Nephron (organoid): ENCODE results near the gene ATG4B.

Experiments used
- H3K27ac Mint-ChIP-seq, 3 experiments: 2 replicates each; pipeline ENCODE4 v1.8.0; 2020; ENCODE audit warnings: mixed read lengths in 3 of 3, mild to moderate bottlenecking in 2 of 3, moderate library complexity in 1 of 3
- H3K27me3 Mint-ChIP-seq: 2 replicates; pipeline ENCODE4 v1.8.0; 2021; ENCODE audit warnings: low read depth, mild to moderate bottlenecking, moderate library complexity, mixed read lengths
- H3K36me3 Mint-ChIP-seq: 2 replicates; pipeline ENCODE4 v1.8.0; 2020; ENCODE audit warnings: low read depth, mixed read lengths
- H3K4me1 Mint-ChIP-seq: 2 replicates; pipeline ENCODE4 v1.8.0; 2020; ENCODE audit warnings: mixed read lengths
- H3K4me3 Mint-ChIP-seq, 3 experiments: 2 replicates each; pipeline ENCODE4 v1.8.0; 2020; ENCODE audit warnings: mild to moderate bottlenecking in 3 of 3, mixed read lengths in 3 of 3, moderate library complexity in 2 of 3
- H3K9me3 Mint-ChIP-seq: 2 replicates; pipeline ENCODE4 v1.8.0; 2020; ENCODE audit warnings: mixed read lengths
- CTCF ChIP-seq, 3 experiments: fragments of 200-600 bp; sonication (generic); IDR thresholded peaks; one replicate each; pipeline ENCODE4 v1.5.0; 2021; ENCODE audit warnings: antibody characterized with exemption in 3 of 3; ENCODE audit not compliant: unreplicated experiment in 3 of 3

The ATG4B gene

GRCh38 chr2:241668839-241669238 is 31.3 kb downstream of the ATG4B start:
- Mint-ChIP-seq H3K27ac (no peak overlapping the region), H3K36me3 (peaks cover 39% of the 10 kb centered on the region), H3K4me1 (peaks cover 18% of the 10 kb centered on the region), H3K9me3 (no peaks in the 10 kb centered on the region), H3K27me3 (no peaks in the 10 kb centered on the region), H3K4me3 (no peak overlapping the region)
- TF ChIP-seq CTCF (IDR thresholded peaks at IDR 0.05; ENCODE audit: unreplicated experiment in 3 of 3) = no peak

GRCh38 chr2:241670333-241671110 is 33.0 kb downstream of the ATG4B start:
- peaks cover 12% of the 10 kb centered on the region for H3K4me1 Mint-ChIP-seq
- no peaks in the 10 kb centered on the region for H3K9me3 Mint-ChIP-seq
- H3K27ac Mint-ChIP-seq = no peak overlapping the region
- H3K36me3 Mint-ChIP-seq = peaks cover 35% of the 10 kb centered on the region
- H3K4me3 Mint-ChIP-seq = no peak overlapping the region
- H3K27me3 Mint-ChIP-seq = no peaks in the 10 kb centered on the region
- TF ChIP-seq CTCF (IDR thresholded peaks at IDR 0.05; ENCODE audit: unreplicated experiment in 3 of 3) = no peak

DNA sequence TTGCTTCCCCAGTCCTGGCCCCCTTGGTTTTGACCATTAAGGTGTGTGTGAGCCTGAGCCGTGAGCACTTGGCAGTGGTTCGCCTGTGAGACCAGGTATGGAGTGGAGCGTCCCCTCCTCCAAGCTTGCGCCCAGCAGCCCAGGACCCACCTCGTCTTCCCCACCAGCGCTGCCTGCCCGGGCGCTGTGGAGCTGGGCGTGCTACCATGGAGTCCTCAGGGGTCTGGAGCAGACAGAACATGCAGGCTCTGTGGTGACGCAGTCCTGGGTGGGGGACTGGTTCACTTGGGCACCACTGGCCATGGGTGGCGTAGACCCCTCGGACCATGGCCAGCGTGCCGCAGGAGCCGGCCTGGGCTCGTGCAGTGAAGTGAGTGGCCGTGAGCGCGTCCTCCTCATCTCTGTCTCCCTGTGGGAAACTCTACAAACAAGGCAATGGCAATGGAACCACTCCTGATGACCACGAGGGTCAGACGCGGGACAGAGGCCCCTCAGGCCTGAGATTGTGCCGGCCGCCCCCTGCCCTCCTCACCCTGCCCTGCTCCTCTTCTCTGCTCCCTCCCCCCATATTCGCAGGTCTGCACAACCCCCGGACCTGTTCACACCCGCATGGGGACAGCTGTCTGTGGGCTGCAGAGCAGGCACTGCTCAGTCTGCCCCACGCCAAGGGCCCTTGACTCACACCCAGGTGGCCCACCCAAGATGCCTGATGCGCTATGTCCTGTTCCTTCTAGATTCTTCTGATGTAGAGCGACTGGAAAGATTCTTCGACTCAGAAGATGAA is 34.2 kb downstream of the ATG4B start:
- peaks cover 2% of the 10 kb centered on the region for H3K4me1 Mint-ChIP-seq
- no peak overlapping the region for H3K27ac Mint-ChIP-seq
- no peaks in the 10 kb centered on the region for H3K9me3 Mint-ChIP-seq
- no peaks in the 10 kb centered on the region for H3K27me3 Mint-ChIP-seq
- H3K36me3 Mint-ChIP-seq = peaks cover 34% of the 10 kb centered on the region
- H3K4me3 Mint-ChIP-seq = no peak overlapping the region
- TF ChIP-seq CTCF (IDR thresholded peaks at IDR 0.05; ENCODE audit: unreplicated experiment in 3 of 3) = no peak

- H3K27ac Mint-ChIP-seq = no peak overlapping the region
- no peaks in the 10 kb centered on the region for H3K27me3 Mint-ChIP-seq
- TF ChIP-seq CTCF (IDR thresholded peaks at IDR 0.05; ENCODE audit: unreplicated experiment in 3 of 3) = no peak
- H3K9me3 Mint-ChIP-seq = no peaks in the 10 kb centered on the region
- H3K4me3 Mint-ChIP-seq = no peak overlapping the region
- no peaks in the 10 kb centered on the region for H3K4me1 Mint-ChIP-seq
- peaks cover 36% of the 10 kb centered on the region for H3K36me3 Mint-ChIP-seq
These were observed 35.0 kb downstream of the ATG4B start for GRCh38 chr2:241672243-241673188.

DNA sequence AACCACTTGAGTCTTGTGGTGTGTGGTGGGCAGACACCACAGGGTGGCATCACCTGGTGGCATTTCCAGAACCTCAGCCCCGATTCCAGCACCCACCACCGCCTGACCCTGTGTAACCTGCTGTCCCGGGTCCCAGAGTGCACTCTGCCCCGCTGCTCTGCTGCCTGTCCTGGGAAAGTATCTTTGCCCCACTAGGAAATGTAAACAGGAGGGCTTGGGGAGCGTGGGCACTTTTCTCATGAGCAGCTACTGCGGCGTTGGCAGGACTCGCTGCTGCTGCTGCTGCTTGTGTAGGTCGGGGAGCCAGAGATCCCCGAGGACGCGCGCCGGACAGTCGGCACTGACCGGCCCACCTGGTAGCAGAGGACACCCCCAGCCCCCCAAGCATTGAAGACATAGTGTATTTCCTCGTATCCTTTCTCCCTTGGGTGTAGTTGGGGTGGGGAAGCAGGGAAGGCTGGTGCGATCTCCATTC is 35.7 kb downstream of the ATG4B start:
- H3K4me1 Mint-ChIP-seq = no peaks in the 10 kb centered on the region
- no peak overlapping the region for H3K4me3 Mint-ChIP-seq
- H3K36me3 Mint-ChIP-seq = peaks cover 36% of the 10 kb centered on the region
- no peak for TF ChIP-seq CTCF (IDR thresholded peaks at IDR 0.05; ENCODE audit: unreplicated experiment in 3 of 3)
- H3K27me3 Mint-ChIP-seq = no peaks in the 10 kb centered on the region
- H3K27ac Mint-ChIP-seq = no peak overlapping the region
- H3K9me3 Mint-ChIP-seq = no peaks in the 10 kb centered on the region
